Aorta (tissue), 5 donors: ENCODE data around the gene SEPTIN1. TPM values are rescaled to one million over a fixed set of nuclear protein-coding genes. Genes with fewer than 3 reads are reported as not detected.
"Not testable (repeated sequence)": the region's sequence is repeated elsewhere in the genome, so short reads cannot be mapped to it uniquely, and the experiment has no call there.

Experiments
- ATAC-seq: fragments of 200-7000 bp; cut with Tn5 transposase; one replicate; pipeline ENCODE4 v1.9.1; 2022; ENCODE audit warnings: moderate library complexity; ENCODE audit not compliant: low FRiP score
- DNase-seq, 2 donors: peaks; one replicate each; pipeline ENCODE4 v3.0.0-alpha.2; 2020
- H3K27ac ChIP-seq, 2 donors: one replicate each; pipeline ENCODE4 v1.5.1; 2013; ENCODE audit warnings: low read length in 2 of 2, mild to moderate bottlenecking in 2 of 2, moderate library complexity in 2 of 2, control low read depth in 1 of 2, inconsistent platforms in 1 of 2, low read depth in 1 of 2
- H3K27me3 ChIP-seq, 2 donors: one replicate each; pipeline ENCODE4 v1.6.1; 2013; ENCODE audit warnings: control low read depth in 1 of 2, low read length in 1 of 2, mild to moderate bottlenecking in 1 of 2, moderate library complexity in 1 of 2; ENCODE audit not compliant: insufficient read depth in 2 of 2, control insufficient read depth in 1 of 2
- H3K36me3 ChIP-seq, 2 donors: one replicate each; pipeline ENCODE4 v1.6.1; 2013; ENCODE audit warnings: control low read depth in 1 of 2, low read length in 1 of 2, mild to moderate bottlenecking in 1 of 2; ENCODE audit not compliant: insufficient read depth in 2 of 2, control insufficient read depth in 1 of 2
- H3K4me1 ChIP-seq, 2 donors: one replicate each; pipeline ENCODE4 v1.6.1; 2013; ENCODE audit warnings: low read length in 2 of 2, control low read depth in 1 of 2, mild to moderate bottlenecking in 1 of 2, moderate library complexity in 1 of 2; ENCODE audit not compliant: insufficient read depth in 2 of 2, control insufficient read depth in 1 of 2
- H3K4me3 ChIP-seq, 2 donors: one replicate each; pipeline ENCODE4 v1.5.1; 2013; ENCODE audit warnings: low read length in 2 of 2, control low read depth in 1 of 2, mild to moderate bottlenecking in 1 of 2
- H3K9me3 ChIP-seq: one replicate; pipeline ENCODE4 v1.6.1; 2013; ENCODE audit warnings: mild to moderate bottlenecking, low read length; ENCODE audit not compliant: control insufficient read depth
- WGBS, 2 donors: extraction: QIAGEN DNeasy Blood & Tissue Kit; methylation state at CpG; one replicate each; pipeline ENCODE4 v1.1.7; 2013; 5-methylcytosine and 5-hydroxymethylcytosine counted together
- intact Hi-C, 2 donors: fragments of 100-400 bp; cut with DNase I; formaldehyde crosslinking; loops; one replicate each; pipeline versions ENCODE4 v1.14.2 to v1.15.0; 2022
- polyA plus RNA-seq, 2 donors: library from polyadenylated mRNA; stranded (reverse); fragments of 200-250 nt; gene quantifications; one replicate each; pipeline ENCODE4 v1.2.3, GENCODE V29; 2013
- total RNA-seq, 2 donors: library from RNA; stranded (reverse); fragmentation: NEBNext Ultra II Directional; extraction: Animal tissue kit (Norgen Biotek cat#: 25700); gene quantifications; one replicate each; pipeline ENCODE4 v1.2.1, GENCODE V29; 2021
- donor health status: healthy with polysubstance abuse.
- donor health status: Bipolar disorder and iron deficiency.
- donor health status: DM: no; HTN: no; CAD: no.
- donor health status: DM: no; HTN: no; CAD: no.
- donor health status: DM: yes; HTN: yes; CAD: no.

The SEPTIN1 gene
- total and polyA plus RNA-seq, 4 donors = 1.0 to 6.1 (median 2.7) TPM

DNA sequence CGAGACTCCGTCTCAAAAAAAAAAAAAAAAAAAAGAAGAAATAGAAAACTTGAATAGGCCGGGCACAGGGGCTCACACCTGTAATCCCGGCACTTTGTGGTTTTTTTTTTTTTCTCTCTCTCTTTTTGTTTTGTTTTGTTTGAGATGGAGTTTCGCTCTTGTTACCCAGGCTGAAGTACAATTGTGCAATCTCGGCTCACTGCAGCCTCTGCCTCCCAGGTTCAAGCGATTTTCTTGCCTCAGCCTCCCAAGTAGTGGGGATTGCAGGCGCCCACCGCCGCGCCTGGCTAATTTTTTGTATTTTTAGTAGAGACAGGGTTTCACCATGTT lies 38.9 kb downstream of the SEPTIN1 start:
- peak in 1 of 2 donors; percentile 31 for DNase-seq
- 94% methylated on average over 11 of the region's 11 CpGs for WGBS, 2 donors
- H3K27me3 ChIP-seq, H3K36me3 ChIP-seq, H3K4me3 ChIP-seq, ATAC-seq, H3K27ac ChIP-seq, H3K9me3 ChIP-seq, H3K4me1 ChIP-seq, intact Hi-C loops: not testable (repeated sequence)

DNA sequence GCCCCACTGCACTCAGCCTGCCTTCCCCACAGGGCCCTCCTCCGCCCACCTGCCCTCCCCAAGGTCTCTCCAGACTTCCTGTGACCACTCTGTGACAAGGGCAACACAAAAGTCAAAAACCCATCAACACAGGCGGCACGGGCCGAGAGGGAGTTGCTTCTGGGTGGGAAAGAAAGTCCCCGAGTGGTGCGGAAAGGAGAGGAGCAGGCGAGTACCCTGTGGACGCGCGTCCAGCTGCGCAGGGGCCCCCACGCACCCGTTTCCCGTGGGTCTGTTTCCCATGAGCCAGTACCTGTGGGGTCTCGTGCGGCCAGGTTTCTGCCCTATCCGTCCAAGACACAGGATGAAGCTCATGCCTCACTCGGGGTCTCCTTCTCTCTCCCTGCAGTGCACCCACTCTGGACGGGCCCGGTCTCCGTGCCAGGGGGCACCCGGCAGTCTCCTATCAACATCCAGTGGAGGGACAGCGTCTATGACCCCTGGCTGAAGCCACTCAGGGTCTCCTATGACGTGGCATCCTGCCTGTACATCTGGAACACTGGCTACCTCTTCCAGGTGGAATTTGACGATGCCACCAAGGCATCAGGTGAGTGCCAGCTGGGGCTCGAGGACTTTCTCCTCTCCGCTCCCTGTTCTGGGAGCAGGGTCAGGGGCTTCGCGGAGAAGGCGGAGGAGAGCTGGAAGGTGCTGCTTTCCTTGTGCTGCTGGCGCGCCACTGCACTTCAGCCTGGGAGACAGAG lies 39.4 kb downstream of the SEPTIN1 start:
- Histone ChIP-seq H3K27me3 (no peaks in the 10 kb centered on the region), H3K9me3 (no peaks in the 10 kb centered on the region), H3K27ac (no peak overlapping the region), H3K4me1 (no peaks in the 10 kb centered on the region), H3K4me3 (no peak overlapping the region), H3K36me3 (no peaks in the 10 kb centered on the region)
- intact Hi-C loops = no loop called here
- DNase-seq (peak in 1 of 2 donors; percentile 66), ATAC-seq (no peak)
- 90 to 93% methylated on average over 32 of the region's 32 CpGs for WGBS, 2 donors

DNA sequence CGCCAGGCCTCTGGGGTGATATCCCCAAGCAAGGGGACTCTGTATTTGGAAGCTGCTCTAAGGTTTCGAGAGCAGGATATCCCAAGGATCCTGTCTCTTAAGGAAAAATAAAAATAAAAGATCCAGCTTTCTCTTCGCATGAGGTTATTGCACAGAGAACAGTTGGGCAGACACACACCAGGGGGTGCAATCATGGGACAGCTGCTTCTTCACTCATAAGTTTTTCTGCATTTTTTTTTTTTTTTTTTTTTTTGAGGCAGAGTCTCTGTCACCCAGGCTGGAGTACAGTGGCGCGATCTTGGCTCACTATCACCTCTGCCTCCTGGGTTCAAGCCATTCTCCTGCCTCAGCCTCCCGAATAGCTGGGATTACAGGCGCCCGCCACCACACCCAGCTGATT lies 40.4 kb downstream of the SEPTIN1 start:
- intact Hi-C loops, H3K27me3 ChIP-seq, H3K36me3 ChIP-seq, H3K4me1 ChIP-seq, H3K27ac ChIP-seq, DNase-seq, H3K9me3 ChIP-seq, ATAC-seq, H3K4me3 ChIP-seq: not testable (repeated sequence)
- 94 to 95% methylated on average over 8 of the region's 8 CpGs for WGBS, 2 donors

DNA sequence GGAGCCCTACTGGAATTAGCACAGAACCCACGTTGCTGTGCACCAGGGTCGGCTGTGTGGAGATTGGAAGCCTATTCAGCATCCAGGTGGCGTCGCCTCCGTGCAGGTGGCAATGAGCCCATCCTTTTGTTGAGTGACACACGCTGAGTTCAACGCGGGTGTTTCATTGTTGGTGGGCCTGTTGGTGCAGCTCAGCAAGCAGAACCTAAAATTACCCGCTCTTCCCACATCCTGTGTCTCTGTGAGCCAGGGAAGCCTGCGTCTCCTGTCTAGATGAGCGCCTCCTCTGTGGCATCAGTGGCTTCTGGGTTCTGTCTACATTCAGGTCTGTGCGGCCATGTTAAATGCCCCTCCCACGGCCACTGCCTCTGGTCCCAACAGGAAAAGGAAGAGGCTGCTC lies 41.7 kb downstream of the SEPTIN1 start:
- H3K27me3 ChIP-seq = no peaks in the 10 kb centered on the region
- WGBS, 2 donors = 88 to 95% methylated on average over 13 of the region's 13 CpGs
- no peak overlapping the region for H3K27ac ChIP-seq
- intact Hi-C loops = no loop called here
- H3K36me3 ChIP-seq = no peaks in the 10 kb centered on the region
- no peaks in the 10 kb centered on the region for H3K9me3 ChIP-seq
- no peaks in the 10 kb centered on the region for H3K4me1 ChIP-seq
- no peak for ATAC-seq
- DNase-seq = peak in 1 of 2 donors; percentile 53
- no peak overlapping the region for H3K4me3 ChIP-seq

DNA sequence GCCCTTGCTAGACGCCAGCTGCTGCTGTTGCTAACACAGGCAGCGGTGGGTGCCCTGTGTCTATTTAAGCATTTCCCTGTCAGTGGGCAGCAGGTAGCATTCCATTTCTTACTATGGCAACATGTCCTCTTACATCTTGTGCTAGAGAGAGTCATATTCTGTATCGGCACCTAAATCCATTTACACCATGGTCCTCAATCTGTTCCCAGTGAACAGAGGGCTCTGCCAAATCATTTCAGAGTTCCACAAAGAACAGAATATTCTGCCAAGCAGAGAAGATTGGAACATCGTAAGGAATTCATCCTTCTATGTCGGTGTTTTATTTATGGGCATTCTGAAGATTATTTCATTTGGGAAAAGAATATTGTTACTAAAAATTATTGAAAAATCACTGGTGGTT lies 43.6 kb downstream of the SEPTIN1 start:
- H3K27ac ChIP-seq, H3K4me1 ChIP-seq, ATAC-seq, H3K9me3 ChIP-seq, H3K4me3 ChIP-seq, H3K36me3 ChIP-seq, intact Hi-C loops, H3K27me3 ChIP-seq, DNase-seq: not testable (repeated sequence)
- WGBS, 2 donors = 13 to 23% methylated on average over 3 to 5 of the region's 5 CpGs

DNA sequence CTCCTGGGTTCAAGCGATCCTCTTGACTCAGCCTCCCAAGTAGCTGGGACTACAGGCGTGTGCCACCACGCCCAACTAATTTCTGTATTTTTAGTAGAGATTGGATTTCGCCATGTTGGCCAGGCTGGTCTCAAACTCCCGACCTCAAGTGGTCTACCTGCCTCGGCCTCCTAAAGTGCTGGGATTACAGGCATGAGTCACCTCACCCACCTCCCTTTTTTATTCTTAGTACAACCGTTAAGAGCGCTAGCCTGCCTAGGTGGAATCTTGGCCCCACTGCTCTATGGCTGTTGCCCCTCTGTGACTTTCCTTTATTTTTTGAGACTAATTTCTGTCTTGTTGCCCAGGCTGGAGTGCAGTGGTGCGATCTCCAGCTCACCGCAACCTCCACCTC lies 44.4 kb downstream of the SEPTIN1 start:
- H3K4me3 ChIP-seq, H3K9me3 ChIP-seq, H3K27ac ChIP-seq, ATAC-seq, intact Hi-C loops, H3K27me3 ChIP-seq, H3K4me1 ChIP-seq, H3K36me3 ChIP-seq: not testable (repeated sequence)
- DNase-seq = peak in 1 of 2 donors; percentile 14
- 88 to 97% methylated on average over 10 of the region's 10 CpGs for WGBS, 2 donors

DNA sequence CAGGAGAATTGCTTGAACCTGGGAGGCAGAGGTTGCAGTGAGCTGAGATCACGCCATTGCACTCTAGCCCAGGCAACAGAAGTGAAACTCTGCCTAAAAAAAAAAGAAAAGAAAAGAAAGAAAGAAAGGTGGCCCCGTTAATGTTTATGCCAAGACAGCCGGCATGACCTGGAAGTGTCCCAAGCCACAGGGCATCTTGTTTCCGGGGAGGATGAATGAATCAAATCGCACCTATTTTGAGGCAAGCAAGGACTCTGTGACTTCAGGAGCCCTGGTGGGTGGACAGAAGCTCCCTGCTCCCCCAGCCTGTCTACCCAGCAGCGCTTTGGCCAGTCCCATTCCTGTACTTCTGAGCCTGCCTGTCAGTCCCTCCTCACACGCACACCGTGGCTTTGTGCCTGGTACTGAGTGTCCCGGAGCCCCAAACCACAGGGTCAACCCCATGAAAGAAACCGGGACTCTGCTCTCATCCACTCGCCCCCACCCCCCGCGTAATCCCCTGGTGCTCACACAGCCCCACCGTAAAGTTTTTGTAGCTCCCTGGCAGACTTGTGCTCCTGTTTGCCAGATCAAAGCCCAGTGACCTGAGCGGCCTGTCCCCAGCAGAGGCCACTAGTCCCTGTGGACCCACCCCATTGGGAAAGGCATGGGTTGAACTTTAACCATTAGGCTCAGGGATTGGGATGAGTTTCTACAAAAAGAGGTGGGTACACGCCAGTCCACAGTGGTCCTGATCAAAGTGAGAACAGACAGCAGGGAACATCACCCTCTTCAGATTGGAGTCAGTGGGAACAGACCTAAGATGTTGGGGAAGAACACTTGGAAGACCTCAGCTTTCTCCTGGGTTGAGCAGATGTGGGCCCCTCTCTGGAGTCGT lies 46.5 kb downstream of the SEPTIN1 start:
- intact Hi-C loops = loop anchor here in 1 of 2 donors (2.0 kb wide), 2 partner anchors 19 to 35 kb away; partner anchors contain the start of genes CD2BP2 and TBC1D10B
- Histone ChIP-seq H3K36me3 (no peaks in the 10 kb centered on the region), H3K9me3 (no peaks in the 10 kb centered on the region), H3K4me1 (no peaks in the 10 kb centered on the region), H3K27ac (peak overlapping the region in 1 of 2 donors; percentile 15), H3K27me3 (no peaks in the 10 kb centered on the region), H3K4me3 (peak overlapping the region in 1 of 2 donors; percentile 40)
- no peak for ATAC-seq
- DNase-seq = peak in 1 of 2 donors; percentile 69
- 46 to 55% methylated on average over 16 to 17 of the region's 17 CpGs for WGBS, 2 donors

DNA sequence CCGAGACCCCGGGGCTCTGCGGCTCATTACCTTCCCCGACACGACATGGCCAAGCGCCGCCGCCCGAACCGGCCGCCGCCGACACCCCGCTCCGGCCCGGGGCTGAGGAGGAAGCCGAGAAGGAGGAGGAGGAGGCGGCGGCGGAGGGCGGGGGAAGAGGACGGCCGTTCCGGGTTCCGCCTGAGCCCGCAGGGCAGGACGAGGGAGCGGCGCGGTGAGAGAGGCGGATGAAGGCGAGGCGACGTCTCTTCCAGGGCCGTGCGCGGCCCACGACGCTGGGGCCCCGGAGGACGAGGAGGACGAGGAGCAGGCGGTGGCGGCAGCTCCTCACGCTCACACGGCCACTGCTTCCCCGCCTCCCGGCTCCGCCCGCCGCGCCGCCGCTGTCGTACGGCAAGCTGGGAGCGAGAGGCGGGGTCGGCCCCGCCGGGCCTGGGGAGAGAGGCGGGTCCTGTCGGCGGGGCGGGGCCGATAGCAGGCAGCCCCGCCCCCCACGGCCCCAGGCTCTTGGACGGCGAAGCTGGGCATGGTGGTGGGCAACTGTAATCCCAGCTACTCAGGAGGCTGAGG lies 47.2 kb downstream of the SEPTIN1 start:
- WGBS, 2 donors = 1% methylated on average over 58 to 70 of the region's 70 CpGs
- DNase-seq (peak; percentile 90 to 94), ATAC-seq (peak; percentile 97)
- peak overlapping the region in 1 of 2 donors; percentile 78 for H3K27ac ChIP-seq
- H3K36me3 ChIP-seq, H3K9me3 ChIP-seq, H3K4me1 ChIP-seq, H3K27me3 ChIP-seq: not testable (repeated sequence)
- intact Hi-C loops = loop anchor here in 1 of 2 donors (2.0 kb wide), 2 partner anchors 20 to 36 kb away; partner anchors contain the start of genes CD2BP2 and TBC1D10B
- peak overlapping the region; percentile 10 to 40 for H3K4me3 ChIP-seq
